ENCODE data around the gene SPSB1. TPM values are rescaled to one million over a fixed set of nuclear protein-coding genes. Genes with fewer than 3 reads are reported as not detected.

SPSB1 gene
- total and polyA plus RNA-seq, 8 donors, result 2.3 to 28.7 (median 14.9) TPM

GRCh38 chr1:9306006-9306405 lies 13.3 kb downstream of the SPSB1 start:
- DNase-seq, result no peak
- no peak overlapping the region for H3K4me3 ChIP-seq
- intact Hi-C loops (cut with DNase I; ENCODE audit: low total_unique reads), result no loop called here
- TF ChIP-seq CTCF (IDR thresholded peaks at IDR 0.05), result no peak
- no peak for TF ChIP-seq POLR2AphosphoS5 (IDR thresholded peaks at IDR 0.05)
- no peak for TF ChIP-seq POLR2A (IDR thresholded peaks at IDR 0.05)
- TF ChIP-seq EP300 (IDR thresholded peaks at IDR 0.05), result no peak
- peaks cover 0 to 10% (median 2%) of the 10 kb centered on the region in 4 donors for H3K36me3 ChIP-seq
- WGBS, 5 donors, result 82 to 92% (median 88%) methylated on average over 14 of the region's 14 CpGs
- no peak overlapping the region for H3K27ac ChIP-seq
- H3K4me1 ChIP-seq, result peaks cover 26 to 69% (median 48%) of the 10 kb centered on the region in 4 donors
- no peaks in the 10 kb centered on the region for H3K9me3 ChIP-seq
- H3K27me3 ChIP-seq, result no peaks in the 10 kb centered on the region

GRCh38 chr1:9307303-9307702 lies 14.6 kb downstream of the SPSB1 start:
- H3K4me3 ChIP-seq, result no peak overlapping the region
- H3K27ac ChIP-seq, result no peak overlapping the region
- no peaks in the 10 kb centered on the region for H3K27me3 ChIP-seq
- no peak for DNase-seq
- no peaks in the 10 kb centered on the region for H3K36me3 ChIP-seq
- no peak for TF ChIP-seq EP300 (IDR thresholded peaks at IDR 0.05)
- no peak for TF ChIP-seq POLR2A (IDR thresholded peaks at IDR 0.05)
- TF ChIP-seq CTCF (IDR thresholded peaks at IDR 0.05), result no peak
- TF ChIP-seq POLR2AphosphoS5 (IDR thresholded peaks at IDR 0.05), result no peak
- no peaks in the 10 kb centered on the region for H3K9me3 ChIP-seq
- H3K4me1 ChIP-seq, result peaks cover 15 to 67% (median 39%) of the 10 kb centered on the region in 4 donors
- 88 to 94% (median 91%) methylated on average over 10 of the region's 10 CpGs for WGBS, 5 donors
- intact Hi-C loops (cut with DNase I; ENCODE audit: low total_unique reads), result no loop called here

GRCh38 chr1:9308236-9308785 lies 15.6 kb downstream of the SPSB1 start:
- no peak for TF ChIP-seq POLR2AphosphoS5 (IDR thresholded peaks at IDR 0.05)
- TF ChIP-seq POLR2A (IDR thresholded peaks at IDR 0.05), result no peak
- no peak for TF ChIP-seq CTCF (IDR thresholded peaks at IDR 0.05)
- TF ChIP-seq EP300 (IDR thresholded peaks at IDR 0.05), result no peak
- H3K27ac ChIP-seq, result peak overlapping the region in 1 of 5 donors; percentile 16
- H3K4me1 ChIP-seq, result peaks cover 6 to 67% (median 34%) of the 10 kb centered on the region in 4 donors
- H3K4me3 ChIP-seq, result no peak overlapping the region
- no peaks in the 10 kb centered on the region for H3K9me3 ChIP-seq
- WGBS, 5 donors, result 74 to 82% (median 80%) methylated on average over 9 of the region's 9 CpGs
- intact Hi-C loops (cut with DNase I; ENCODE audit: low total_unique reads), result no loop called here
- H3K27me3 ChIP-seq, result no peaks in the 10 kb centered on the region
- no peak for DNase-seq
- no peaks in the 10 kb centered on the region for H3K36me3 ChIP-seq

- no peak for TF ChIP-seq POLR2AphosphoS5 (IDR thresholded peaks at IDR 0.05)
- TF ChIP-seq CTCF (IDR thresholded peaks at IDR 0.05), result no peak
- TF ChIP-seq POLR2A (IDR thresholded peaks at IDR 0.05), result no peak
- TF ChIP-seq EP300 (IDR thresholded peaks at IDR 0.05), result no peak
- no peak for DNase-seq
- Histone ChIP-seq H3K9me3 (no peaks in the 10 kb centered on the region), H3K27me3 (no peaks in the 10 kb centered on the region), H3K27ac (no peak overlapping the region), H3K4me1 (peaks cover 0 to 67% (median 37%) of the 10 kb centered on the region in 4 donors), H3K36me3 (no peaks in the 10 kb centered on the region), H3K4me3 (no peak overlapping the region)
- intact Hi-C loops (cut with DNase I; ENCODE audit: low total_unique reads), result no loop called here
- 89 to 95% (median 95%) methylated on average over 8 of the region's 8 CpGs for WGBS, 5 donors
Observed at GRCh38 chr1:9309080-9309479, 16.4 kb downstream of the SPSB1 start.

All from stomach (tissue), 9 donors.